Body of pancreas (tissue), 4 donors: ENCODE data around the gene CGNL1. TPM values are rescaled to one million over a fixed set of nuclear protein-coding genes. Genes with fewer than 3 reads are reported as not detected.
A peak's percentile ranks its signal among the peaks of the same experiment; 100 is the strongest.

Experiments used
- ATAC-seq: fragments of 150-250 bp; one replicate; pipeline ENCODE4 v1.9.1; 2016
- DNase-seq, 4 donors: peaks; one replicate each; pipeline ENCODE4 v3.0.0-alpha.2; 2019
- H3K27ac ChIP-seq, 4 donors: fragments of 200-600 bp; sonication (generic); 1 replicate in 3 of 4; 2 replicates in 1 of 4; pipeline versions ENCODE4 v1.5.1 to v1.6.1; 2016 to 2019; ENCODE audit warnings: mild to moderate bottlenecking in 1 of 4, mixed read lengths in 1 of 4, moderate library complexity in 1 of 4
- H3K27me3 ChIP-seq, 2 donors: fragments of 200-600 bp; sonication (generic); one replicate each; pipeline ENCODE4 v1.6.0; 2016; ENCODE audit warnings: mild to moderate bottlenecking in 1 of 2
- H3K36me3 ChIP-seq, 2 donors: fragments of 200-600 bp; sonication (generic); replicated peaks in 1 of 2; 2 replicates each; pipeline ENCODE4 v1.5.1; 2016; ENCODE audit warnings: low read depth in 2 of 2; ENCODE audit not compliant: insufficient read depth in 1 of 2
- H3K4me1 ChIP-seq: fragments of 200-600 bp; sonication (generic); one replicate; pipeline ENCODE4 v1.6.0; 2016
- H3K4me3 ChIP-seq, 2 donors: fragments of 200-600 bp; sonication (generic); 1 replicate in 1 of 2; 2 replicates in 1 of 2; pipeline ENCODE4 v1.5.1; 2016 to 2019
- H3K9me3 ChIP-seq, 3 donors: fragments of 200-600 bp; sonication (generic); 1 replicate in 2 of 3; 2 replicates in 1 of 3; pipeline ENCODE4 v1.5.1; 2016
- CTCF ChIP-seq, 7 experiments: fragments of 450-650 bp in 4 of 7; fragments of 200-600 bp in 3 of 7; sonication (generic) in 3 of 7; IDR thresholded peaks; one replicate each; pipeline ENCODE4 v1.5.1; 2016 to 2019; ENCODE audit warnings: antibody characterized with exemption in 7 of 7
- POLR2A ChIP-seq, 3 donors: fragments of 450-650 bp; IDR thresholded peaks; one replicate each; pipeline ENCODE4 v1.6.1; 2016; ENCODE audit warnings: antibody characterized with exemption in 3 of 3, mild to moderate bottlenecking in 2 of 3
- WGBS, 2 donors: methylation state at CpG; one replicate each; pipeline ENCODE4 v1.1.5; 2017; 5-methylcytosine and 5-hydroxymethylcytosine counted together
- intact Hi-C: fragments of 100-400 bp; cut with DNase I; formaldehyde crosslinking; loops from one replicate; pipeline ENCODE4 v1.15.1; 2023
- total RNA-seq, 2 donors: library from RNA; depleted of rRNA; stranded (reverse); fragments of >200 nt; gene quantifications; one replicate each; pipeline ENCODE4 v1.1.0, GENCODE V29; 2016

The CGNL1 gene
- total RNA-seq, 2 donors from 2014 or later: 24.7 to 30.6 TPM

GRCh38 chr15:57552678-57553334 is 176.5 kb downstream of the CGNL1 start:
- TF ChIP-seq POLR2A (IDR thresholded peaks at IDR 0.05) (no peak), CTCF (IDR thresholded peaks at IDR 0.05) (no peak)
- Histone ChIP-seq H3K36me3 (no peaks in the 10 kb centered on the region), H3K27me3 (no peaks in the 10 kb centered on the region), H3K4me1 (peaks cover 67% of the 10 kb centered on the region), H3K9me3 (no peaks in the 10 kb centered on the region), H3K4me3 (no peak overlapping the region), H3K27ac (peak overlapping the region; percentile 64 to 82 (median 80))
- intact Hi-C loops: no loop called here
- DNase-seq (no peak), ATAC-seq (no peak)
- WGBS, 2 donors: 86 to 92% methylated on average over 8 of the region's 8 CpGs

GRCh38 chr15:57553526-57553925 is 177.2 kb downstream of the CGNL1 start:
- H3K27me3 ChIP-seq: no peaks in the 10 kb centered on the region
- H3K4me3 ChIP-seq: no peak overlapping the region
- H3K27ac ChIP-seq: peak overlapping the region in 3 of 4 donors; percentile 19 to 46 (median 39)
- H3K9me3 ChIP-seq: no peaks in the 10 kb centered on the region
- DNase-seq (no peak), ATAC-seq (no peak)
- no peaks in the 10 kb centered on the region for H3K36me3 ChIP-seq
- H3K4me1 ChIP-seq: peaks cover 60% of the 10 kb centered on the region
- WGBS, 2 donors: 85 to 95% methylated on average over 5 of the region's 5 CpGs
- intact Hi-C loops: no loop called here
- no peak for TF ChIP-seq CTCF (IDR thresholded peaks at IDR 0.05)
- TF ChIP-seq POLR2A (IDR thresholded peaks at IDR 0.05): no peak

GRCh38 chr15:57554063-57554811 is 177.9 kb downstream of the CGNL1 start:
- Histone ChIP-seq H3K4me1 (peaks cover 53% of the 10 kb centered on the region), H3K4me3 (no peak overlapping the region), H3K36me3 (no peaks in the 10 kb centered on the region), H3K9me3 (no peaks in the 10 kb centered on the region), H3K27ac (peak overlapping the region; percentile 1 to 46 (median 36)), H3K27me3 (no peaks in the 10 kb centered on the region)
- intact Hi-C loops: no loop called here
- 62 to 63% methylated on average over 10 of the region's 10 CpGs for WGBS, 2 donors
- ATAC-seq (no peak), DNase-seq (no peak)
- TF ChIP-seq POLR2A (IDR thresholded peaks at IDR 0.05) (no peak), CTCF (IDR thresholded peaks at IDR 0.05) (no peak)

GRCh38 chr15:57554812-57555179 is 178.5 kb downstream of the CGNL1 start:
- Histone ChIP-seq H3K4me1 (peaks cover 47% of the 10 kb centered on the region), H3K36me3 (no peaks in the 10 kb centered on the region), H3K4me3 (no peak overlapping the region), H3K27me3 (no peaks in the 10 kb centered on the region), H3K27ac (peak overlapping the region in 2 of 4 donors; percentile 32 to 46), H3K9me3 (no peaks in the 10 kb centered on the region)
- WGBS, 2 donors: 65 to 93% methylated on average over 4 of the region's 4 CpGs
- intact Hi-C loops: loop anchor here (5.0 kb wide), 1 partner anchor 308 kb away; no protein-coding TSS in a partner anchor
- DNase-seq: no peak
- ATAC-seq: no peak
- TF ChIP-seq POLR2A (IDR thresholded peaks at IDR 0.05) (no peak), CTCF (IDR thresholded peaks at IDR 0.05) (no peak)
